Measurements from ENCODE around the gene OR8K5. TPM values are rescaled to one million over a fixed set of nuclear protein-coding genes. Genes with fewer than 3 reads are reported as not detected.
"Not testable (repeated sequence)": the region's sequence is repeated elsewhere in the genome, so short reads cannot be mapped to it uniquely, and the experiment has no call there.

The OR8K5 gene, protein sequence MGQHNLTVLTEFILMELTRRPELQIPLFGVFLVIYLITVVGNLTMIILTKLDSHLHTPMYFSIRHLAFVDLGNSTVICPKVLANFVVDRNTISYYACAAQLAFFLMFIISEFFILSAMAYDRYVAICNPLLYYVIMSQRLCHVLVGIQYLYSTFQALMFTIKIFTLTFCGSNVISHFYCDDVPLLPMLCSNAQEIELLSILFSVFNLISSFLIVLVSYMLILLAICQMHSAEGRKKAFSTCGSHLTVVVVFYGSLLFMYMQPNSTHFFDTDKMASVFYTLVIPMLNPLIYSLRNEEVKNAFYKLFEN
- not detected for polyA plus RNA-seq

GRCh38 chr11:56160217-56160616 is at the start of gene OR8K5:
OR8K5 (minus strand) TSS chr11:56160317; CDS start chr11:56160317, 0 bp downstream.
- no peaks in the 10 kb centered on the region for H3K4me1 Mint-ChIP-seq
- peaks cover 4 to 11% (median 9%) of the 10 kb centered on the region in 3 donors for H3K9me3 Mint-ChIP-seq
- H3K27ac Mint-ChIP-seq, result no peak within 1 kb of the TSS
- no peak within 1 kb of the TSS for H3K4me3 Mint-ChIP-seq
- H3K27me3 Mint-ChIP-seq, result no peaks in the 10 kb centered on the region
- no peaks in the 10 kb centered on the region for H3K36me3 Mint-ChIP-seq

DNA sequence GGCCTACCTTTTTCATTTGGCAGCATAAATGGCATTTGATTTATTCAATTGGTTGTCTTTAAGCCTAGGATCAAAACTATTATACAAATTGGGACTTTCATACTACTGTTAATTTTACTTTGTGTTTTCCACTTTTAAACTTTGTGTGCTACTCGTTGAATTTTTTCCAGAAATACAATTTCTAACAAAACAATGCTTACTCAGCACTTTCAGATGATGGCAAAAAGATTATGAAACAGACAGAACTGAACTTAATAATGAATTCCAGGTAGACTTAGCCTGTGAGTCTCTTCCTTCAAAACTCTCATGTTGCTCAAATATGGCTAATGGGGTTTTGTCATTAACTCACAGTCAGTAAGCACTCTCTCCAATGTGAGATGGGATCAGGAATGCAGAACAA is 47.7 kb upstream of the OR8K5 start:
- no peak overlapping the region for H3K4me3 Mint-ChIP-seq
- H3K36me3 Mint-ChIP-seq, result no peaks in the 10 kb centered on the region
- no peaks in the 10 kb centered on the region for H3K27me3 Mint-ChIP-seq
- H3K9me3 Mint-ChIP-seq, result peaks cover 0 to 18% (median 2%) of the 10 kb centered on the region in 3 donors
- H3K27ac Mint-ChIP-seq, result no peak overlapping the region
- H3K4me1 Mint-ChIP-seq, result no peaks in the 10 kb centered on the region

DNA sequence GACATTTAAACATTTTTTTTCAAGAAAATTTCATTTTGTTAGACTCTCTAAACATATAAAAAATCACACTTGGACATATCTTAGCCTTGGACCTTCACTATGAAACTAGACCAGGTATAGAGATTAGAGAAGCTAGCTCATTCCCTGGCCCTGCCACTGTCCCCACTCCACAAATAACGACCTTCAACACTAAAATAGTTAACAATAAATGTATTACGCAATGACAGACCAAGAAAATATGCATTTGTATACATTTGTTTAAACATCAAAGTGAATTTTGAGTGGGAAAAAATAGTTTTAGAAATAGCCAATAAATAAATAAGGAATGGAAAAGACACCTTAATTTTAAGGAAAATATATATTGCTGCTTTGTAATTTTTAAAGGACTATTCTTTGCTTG is 37.2 kb upstream of the OR8K5 start:
- Mint-ChIP-seq H3K36me3 (no peaks in the 10 kb centered on the region), H3K27me3 (no peaks in the 10 kb centered on the region), H3K9me3 (peaks cover 0 to 16% (median 2%) of the 10 kb centered on the region in 3 donors), H3K4me3 (no peak overlapping the region), H3K4me1 (no peaks in the 10 kb centered on the region), H3K27ac (no peak overlapping the region)

- Mint-ChIP-seq H3K4me3 (no peak overlapping the region), H3K4me1 (no peaks in the 10 kb centered on the region), H3K36me3 (no peaks in the 10 kb centered on the region), H3K27me3 (no peaks in the 10 kb centered on the region), H3K27ac (no peak overlapping the region), H3K9me3 (peaks cover 0 to 16% (median 2%) of the 10 kb centered on the region in 3 donors)
Measured at GRCh38 chr11:56196705-56197104, 36.6 kb upstream of the OR8K5 start.

DNA sequence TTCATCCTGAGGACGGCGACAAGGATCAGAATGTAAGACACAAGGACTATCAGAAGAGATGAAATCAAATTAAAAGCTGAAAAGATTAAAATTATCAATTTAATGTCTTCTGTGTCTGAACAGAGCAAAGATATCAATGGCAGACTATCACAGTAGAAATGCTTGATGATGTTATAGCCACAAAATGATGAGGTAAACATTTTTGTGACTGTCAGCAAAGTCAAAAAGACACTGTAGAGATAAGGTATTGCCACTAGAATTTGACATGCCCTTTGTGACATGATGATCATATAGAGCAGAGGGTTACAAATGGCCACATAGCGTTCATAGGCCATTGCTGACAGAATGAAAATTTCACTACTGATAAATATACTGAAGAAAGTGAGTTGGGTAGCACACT is 28.5 kb upstream of the OR8K5 start:
- no peaks in the 10 kb centered on the region for H3K27me3 Mint-ChIP-seq
- H3K4me1 Mint-ChIP-seq, result no peaks in the 10 kb centered on the region
- no peaks in the 10 kb centered on the region for H3K36me3 Mint-ChIP-seq
- peaks cover 3 to 8% (median 6%) of the 10 kb centered on the region in 3 donors for H3K9me3 Mint-ChIP-seq
- H3K27ac Mint-ChIP-seq, result no peak overlapping the region
- H3K4me3 Mint-ChIP-seq, result no peak overlapping the region

- Mint-ChIP-seq H3K36me3 (no peaks in the 10 kb centered on the region), H3K9me3 (peaks cover 6 to 16% (median 6%) of the 10 kb centered on the region in 3 donors), H3K27me3 (no peaks in the 10 kb centered on the region), H3K27ac (no peak overlapping the region), H3K4me1 (no peaks in the 10 kb centered on the region), H3K4me3 (no peak overlapping the region)
Measured at GRCh38 chr11:56183459-56183858, 23.3 kb upstream of the OR8K5 start.

DNA sequence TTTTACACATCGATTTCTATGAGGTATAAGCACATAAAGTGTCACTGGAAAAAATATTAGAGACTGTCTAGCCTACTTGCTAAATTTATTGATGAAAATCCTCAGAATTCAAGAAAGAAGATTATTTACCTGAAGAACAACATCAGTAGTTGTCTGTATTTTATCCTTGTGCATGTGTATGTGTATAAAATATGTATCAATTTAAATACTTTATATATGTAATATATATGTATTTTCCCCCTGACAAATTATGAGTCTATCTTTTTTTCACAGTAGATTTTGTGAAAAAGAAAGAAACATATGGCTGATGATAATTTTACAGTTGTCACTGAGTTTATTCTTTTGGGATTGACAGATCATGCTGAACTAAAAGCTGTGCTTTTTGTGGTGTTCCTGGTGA is 16.2 kb upstream of the OR8K5 start, which contains the start of gene OR5J2:
OR5J2 (plus strand) TSS at position 301 of the 400 bp plus-strand sequence; CDS start at position 301, 0 bp downstream.
- no peak within 1 kb of the TSS for H3K4me3 Mint-ChIP-seq
- peaks cover 0 to 13% (median 0%) of the 10 kb centered on the region in 3 donors for H3K9me3 Mint-ChIP-seq
- H3K4me1 Mint-ChIP-seq, result no peaks in the 10 kb centered on the region
- no peaks in the 10 kb centered on the region for H3K27me3 Mint-ChIP-seq
- no peak within 1 kb of the TSS for H3K27ac Mint-ChIP-seq
- no peaks in the 10 kb centered on the region for H3K36me3 Mint-ChIP-seq

DNA sequence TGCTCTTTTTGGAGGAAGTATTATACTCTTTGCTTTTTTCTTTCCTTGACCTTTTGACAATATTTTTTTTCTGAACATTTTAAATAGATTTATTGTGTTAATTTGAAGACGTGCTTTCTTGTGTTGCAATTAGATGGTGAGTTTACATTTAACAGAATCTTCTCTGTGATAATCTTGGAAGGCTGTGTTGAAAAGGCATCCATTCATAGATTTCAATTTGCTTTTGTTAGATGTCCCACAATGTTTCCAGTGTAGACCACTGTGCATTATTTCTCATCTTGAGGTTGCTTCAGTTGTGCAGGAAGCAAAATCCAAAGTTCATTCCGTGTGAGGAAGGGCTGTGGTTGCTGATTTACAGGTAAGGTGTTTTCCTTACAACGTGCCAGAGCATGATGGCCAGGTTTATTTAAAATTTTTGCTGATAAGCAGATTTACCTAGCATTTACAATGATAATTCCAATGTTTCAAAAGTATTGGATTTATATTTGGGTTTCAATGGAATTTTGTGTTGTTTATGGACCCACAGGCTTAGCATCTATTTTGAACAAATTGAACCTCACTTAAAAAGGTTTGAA is 12.2 kb upstream of the OR8K5 start:
- Mint-ChIP-seq H3K9me3 (peaks cover 0 to 17% (median 3%) of the 10 kb centered on the region in 3 donors), H3K4me1 (no peaks in the 10 kb centered on the region), H3K27me3 (no peaks in the 10 kb centered on the region), H3K4me3 (no peak overlapping the region), H3K36me3 (no peaks in the 10 kb centered on the region), H3K27ac (no peak overlapping the region)

- Mint-ChIP-seq H3K4me3 (no peak overlapping the region), H3K4me1 (no peaks in the 10 kb centered on the region), H3K9me3 (peaks cover 6 to 15% (median 6%) of the 10 kb centered on the region in 3 donors), H3K27me3 (no peaks in the 10 kb centered on the region), H3K27ac (no peak overlapping the region), H3K36me3 (no peaks in the 10 kb centered on the region)
Measured at GRCh38 chr11:56163804-56164203, 3.7 kb upstream of the OR8K5 start.

- no peaks in the 10 kb centered on the region for H3K36me3 Mint-ChIP-seq
- no peaks in the 10 kb centered on the region for H3K27me3 Mint-ChIP-seq
- peaks cover 4 to 17% (median 11%) of the 10 kb centered on the region in 3 donors for H3K9me3 Mint-ChIP-seq
- H3K4me1 Mint-ChIP-seq, result no peaks in the 10 kb centered on the region
- no peak overlapping the region for H3K27ac Mint-ChIP-seq
- no peak overlapping the region for H3K4me3 Mint-ChIP-seq
Measured at GRCh38 chr11:56152333-56152732, 7.8 kb downstream of the OR8K5 start.

- Mint-ChIP-seq H3K27me3 (no peaks in the 10 kb centered on the region), H3K4me3 (no peak overlapping the region), H3K27ac (no peak overlapping the region), H3K4me1 (no peaks in the 10 kb centered on the region), H3K9me3 (peaks cover 4 to 16% (median 8%) of the 10 kb centered on the region in 3 donors), H3K36me3 (no peaks in the 10 kb centered on the region)
Measured at GRCh38 chr11:56151376-56151775, 8.7 kb downstream of the OR8K5 start.

DNA sequence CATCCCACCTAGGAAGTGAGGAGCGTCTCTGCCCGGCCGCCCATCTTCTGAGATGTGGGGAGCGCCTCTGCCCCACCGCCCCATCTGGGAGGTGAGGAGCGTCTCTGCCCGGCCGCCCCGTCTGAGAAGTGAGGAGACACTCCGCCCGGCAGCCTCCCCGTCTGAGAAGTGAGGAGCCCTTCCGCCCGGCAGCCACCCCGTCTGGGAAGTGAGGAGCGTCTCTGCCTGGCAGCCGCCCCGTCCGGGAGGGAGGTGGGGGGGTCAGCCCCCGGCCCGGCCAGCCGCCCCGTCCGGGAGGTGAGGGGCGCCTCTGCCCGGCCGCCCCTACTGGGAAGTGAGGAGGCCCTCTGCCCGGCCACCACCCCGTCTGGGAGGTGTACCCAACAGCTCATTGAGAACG is 16.4 kb downstream of the OR8K5 start:
- H3K9me3 Mint-ChIP-seq, H3K4me3 Mint-ChIP-seq, H3K27ac Mint-ChIP-seq, H3K36me3 Mint-ChIP-seq, H3K4me1 Mint-ChIP-seq, H3K27me3 Mint-ChIP-seq: not testable (repeated sequence)

DNA sequence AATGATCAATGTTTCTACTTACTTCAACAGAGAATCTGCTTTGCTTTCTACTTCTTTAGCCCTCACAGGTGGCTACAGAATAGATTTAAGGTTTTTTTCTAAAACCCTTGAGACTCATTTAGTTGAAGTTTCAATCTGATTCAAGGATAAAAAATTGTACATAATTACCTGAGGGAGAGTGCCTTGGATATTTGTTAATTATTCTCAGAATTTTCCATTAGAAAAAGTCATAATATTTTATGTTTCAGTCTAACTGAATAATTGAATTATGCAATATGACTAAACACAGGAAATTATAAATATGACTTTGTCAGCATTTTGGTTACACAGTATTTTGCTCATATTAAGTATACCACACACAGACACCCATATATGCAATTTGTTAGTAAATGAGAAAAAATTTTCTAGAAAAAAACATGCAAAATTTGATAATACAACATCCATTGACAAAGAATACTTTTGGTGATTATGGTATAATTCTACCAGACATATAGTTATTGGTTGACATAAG is 19.9 kb downstream of the OR8K5 start, which contains the start of gene OR8J3:
OR8J3 (minus strand) TSS at position 51 of the 511 bp plus-strand sequence. CDS start 2,483 bp downstream, outside the sequence.
- Mint-ChIP-seq H3K27ac (no peak within 1 kb of the TSS), H3K4me1 (no peaks in the 10 kb centered on the region), H3K27me3 (no peaks in the 10 kb centered on the region), H3K36me3 (no peaks in the 10 kb centered on the region), H3K9me3 (peaks cover 6% of the 10 kb centered on the region in 3 donors), H3K4me3 (no peak within 1 kb of the TSS)

- Mint-ChIP-seq H3K27ac (no peak within 1 kb of the TSS), H3K27me3 (no peaks in the 10 kb centered on the region), H3K4me1 (no peaks in the 10 kb centered on the region), H3K4me3 (no peak within 1 kb of the TSS), H3K36me3 (no peaks in the 10 kb centered on the region), H3K9me3 (peaks cover 0 to 23% (median 4%) of the 10 kb centered on the region in 3 donors)
Measured at GRCh38 chr11:56122073-56122472, 38.0 kb downstream of the OR8K5 start, which contains the start of gene OR8H3. OR8H3 (plus strand) TSS chr11:56122373; CDS start chr11:56122373, 0 bp downstream.

Measured in IgD-negative memory B cell (primary cell).